T-cell (primary cell): ENCODE data around the gene PRDX2. TPM values are rescaled to one million over a fixed set of nuclear protein-coding genes. Genes with fewer than 3 reads are reported as not detected.

Experiments used
- ATAC-seq, 4 experiments: fragments of 200-7000 bp in 3 of 4; fragments of 150-1000 bp in 1 of 4; cut with Tn5 transposase; replicated peaks in 1 of 4; 1 replicate in 3 of 4; 2 replicates in 1 of 4; pipeline ENCODE4 v1.10.0; 2021; ENCODE audit warnings: moderate library complexity in 3 of 4, mild to moderate bottlenecking in 2 of 4, moderate number of reproducible peaks in 1 of 4
- CTCF ChIA-PET, 2 donors: fragments of 300-600 bp; sonication (Branson Sonifier 250); formaldehyde crosslinking; loops; one replicate each; lab custom pipeline; 2022; ENCODE audit warnings: antibody characterized with exemption in 2 of 2; lab: Charles Lee
- POLR2A ChIA-PET, 2 donors: fragments of 300-600 bp; sonication (Branson Sonifier 250); formaldehyde crosslinking; loops; one replicate each; lab custom pipeline; 2022; ENCODE audit warnings: antibody characterized with exemption in 2 of 2; lab: Charles Lee
- DNase-seq, 35 experiments: peaks; one replicate each; pipeline versions ENCODE4 v3.0.0 to v3.0.0-alpha.2; 2013 to 2023
- H3K27ac ChIP-seq: one replicate; pipeline ENCODE4 v1.5.1; 2013; ENCODE audit warnings: low read length
- H3K27me3 ChIP-seq, 2 experiments: replicated peaks in 1 of 2; 1 replicate in 1 of 2; 2 replicates in 1 of 2; pipeline versions ENCODE4 v1.6.1 to v1.7.0; 2013; ENCODE audit warnings: low read length in 1 of 2, mixed read lengths in 1 of 2; ENCODE audit not compliant: control insufficient read depth in 2 of 2, insufficient read depth in 2 of 2; ENCODE audit errors: extremely low read depth in 1 of 2
- H3K36me3 ChIP-seq, 2 donors: 1 replicate in 1 of 2; 2 replicates in 1 of 2; pipeline versions ENCODE4 v1.6.1 to v1.7.0; 2013; ENCODE audit warnings: low read length in 1 of 2; ENCODE audit not compliant: control insufficient read depth in 2 of 2, insufficient read depth in 1 of 2; ENCODE audit errors: extremely low read depth in 1 of 2
- H3K4me1 ChIP-seq, 2 experiments: 1 replicate in 1 of 2; 2 replicates in 1 of 2; pipeline versions ENCODE4 v1.6.1 to v1.7.0; 2013; ENCODE audit warnings: low read length in 2 of 2, mixed read lengths in 1 of 2; ENCODE audit not compliant: insufficient read depth in 2 of 2, control insufficient read depth in 1 of 2; ENCODE audit errors: extremely low read depth in 1 of 2
- H3K4me3 ChIP-seq, 2 donors: 1 replicate in 1 of 2; 2 replicates in 1 of 2; pipeline versions ENCODE4 v1.5.1 to v1.7.0; 2013; ENCODE audit warnings: mild to moderate bottlenecking in 2 of 2, low read length in 1 of 2, moderate library complexity in 1 of 2; ENCODE audit not compliant: control insufficient read depth in 1 of 2; ENCODE audit errors: extremely low read depth in 1 of 2
- H3K9me3 ChIP-seq: 2 replicates; pipeline ENCODE4 v1.7.0; 2013
- H3K27ac Mint-ChIP-seq, 2 donors: one replicate each; pipeline ENCODE4 v1.8.0; 2020 to 2021; ENCODE audit warnings: mild to moderate bottlenecking in 2 of 2, mixed read lengths in 2 of 2
- H3K27me3 Mint-ChIP-seq, 2 donors: one replicate each; pipeline ENCODE4 v1.8.0; 2021 to 2022; ENCODE audit warnings: mixed read lengths in 2 of 2
- H3K36me3 Mint-ChIP-seq: one replicate; pipeline ENCODE4 v1.8.0; 2021; ENCODE audit warnings: mixed read lengths
- H3K4me1 Mint-ChIP-seq, 3 donors: one replicate each; pipeline ENCODE4 v1.8.0; 2020 to 2022; ENCODE audit warnings: mixed read lengths in 3 of 3, mild to moderate bottlenecking in 1 of 3
- H3K4me3 Mint-ChIP-seq, 3 donors: one replicate each; pipeline ENCODE4 v1.8.0; 2020 to 2022; ENCODE audit warnings: mild to moderate bottlenecking in 3 of 3, mixed read lengths in 3 of 3, moderate library complexity in 3 of 3
- H3K9me3 Mint-ChIP-seq, 3 donors: one replicate each; pipeline ENCODE4 v1.8.0; 2020 to 2022; ENCODE audit warnings: mixed read lengths in 3 of 3
- WGBS: methylation state at CpG from one replicate; pipeline ENCODE4 v1.1.5; 2013; ENCODE audit warnings: missing lambda C conversion rate; ENCODE audit not compliant: insufficient coverage; 5-methylcytosine and 5-hydroxymethylcytosine counted together
- total RNA-seq, 35 experiments: library from RNA in 6 of 35; stranded (reverse) in 6 of 35; fragments of 120-200 nt in 1 of 35; gene quantifications; one replicate each; pipeline versions ENCODE4 v1.2.1 to v1.2.4 and lab custom pipeline; 2013 to 2026

The PRDX2 gene
- total RNA-seq, 5 donors from 2014 or later (not counting 1 experiment from before 2014, with no cell fraction given) = 94.5 to 150 (median 134) TPM

- H3K4me1 Mint-ChIP-seq = peaks cover 4 to 9% (median 7%) of the 10 kb centered on the region in 3 donors
- Histone ChIP-seq H3K27ac (no peak overlapping the region), H3K27me3 (peaks cover 0 to 47% of the 10 kb centered on the region in 2 experiments), H3K9me3 (no peaks in the 10 kb centered on the region), H3K4me1 (peaks cover 0 to 11% of the 10 kb centered on the region in 2 experiments), H3K4me3 (no peak overlapping the region), H3K36me3 (peaks cover 13 to 28% of the 10 kb centered on the region in 2 donors)
- no peak for DNase-seq
- WGBS = 43% methylated on average over 13 of the region's 24 CpGs
- H3K9me3 Mint-ChIP-seq = peaks cover 5 to 6% (median 5%) of the 10 kb centered on the region in 3 donors
- peak overlapping the region in 1 of 2 donors; percentile 29 for H3K27ac Mint-ChIP-seq
- peaks cover 27% of the 10 kb centered on the region for H3K36me3 Mint-ChIP-seq
- ChIA-PET CTCF (no interaction called here), POLR2A (no interaction called here)
- peak overlapping the region in 1 of 3 donors; percentile 27 for H3K4me3 Mint-ChIP-seq
- ATAC-seq = peak in 3 of 4 experiments; percentile 31 to 41 (median 39)
- H3K27me3 Mint-ChIP-seq = peaks cover 21 to 33% of the 10 kb centered on the region in 2 donors
Measured at GRCh38 chr19:12749938-12750521, 51.6 kb downstream of the PRDX2 start.

- no peak for DNase-seq
- Histone ChIP-seq H3K27ac (no peak overlapping the region), H3K9me3 (no peaks in the 10 kb centered on the region), H3K4me1 (peaks cover 0 to 11% of the 10 kb centered on the region in 2 experiments), H3K27me3 (peaks cover 0 to 34% of the 10 kb centered on the region in 2 experiments), H3K36me3 (peaks cover 13 to 39% of the 10 kb centered on the region in 2 donors), H3K4me3 (no peak overlapping the region)
- 100% methylated on average over 1 of the region's 6 CpGs for WGBS
- H3K4me1 Mint-ChIP-seq = peaks cover 4 to 9% (median 7%) of the 10 kb centered on the region in 3 donors
- CTCF ChIA-PET = no interaction called here
- no peak overlapping the region for H3K4me3 Mint-ChIP-seq
- peaks cover 5 to 6% (median 5%) of the 10 kb centered on the region in 3 donors for H3K9me3 Mint-ChIP-seq
- H3K27me3 Mint-ChIP-seq = peaks cover 19 to 22% of the 10 kb centered on the region in 2 donors
- POLR2A ChIA-PET = no interaction called here
- peaks cover 34% of the 10 kb centered on the region for H3K36me3 Mint-ChIP-seq
- H3K27ac Mint-ChIP-seq = no peak overlapping the region
- ATAC-seq = no peak
Measured at GRCh38 chr19:12748489-12748888, 53.1 kb downstream of the PRDX2 start.

Other genes with a start within 250 kb of the PRDX2 start
- 10 to 100 TPM; 11.8 to 14.0 (median 12.4) TPM for gene ZNF490, start 191.0 kb downstream of the PRDX2 start, total RNA-seq
- 10 to 100 TPM; 33.4 to 54.6 (median 43.9) TPM for gene ZNF791, start 190.9 kb downstream of the PRDX2 start, total RNA-seq
- gene MAN2B1, start 135.1 kb downstream of the PRDX2 start, total RNA-seq = 100 to 1,000 TPM in 4 of 5 donors, 10 to 100 TPM in 1; 96.0 to 159 (median 149) TPM
- gene WDR83, start 135.0 kb downstream of the PRDX2 start, total RNA-seq = 10 to 100 TPM in 4 of 5 donors, 1 to 10 TPM in 1; 7.7 to 24.3 (median 17.6) TPM
- 100 to 1,000 TPM; 141 to 195 (median 177) TPM for gene DHPS, start 119.9 kb downstream of the PRDX2 start, total RNA-seq
- gene GNG14, start 113.8 kb downstream of the PRDX2 start, total RNA-seq = not detected
- 1 to 10 TPM; 3.4 to 6.2 (median 4.7) TPM for gene FBXW9, start 105.2 kb downstream of the PRDX2 start, total RNA-seq
- gene TNPO2, start 77.9 kb downstream of the PRDX2 start, total RNA-seq = 10 to 100 TPM; 53.7 to 78.8 (median 62.6) TPM
- gene TRIR, start 67.1 kb downstream of the PRDX2 start, total RNA-seq = 100 to 1,000 TPM; 167 to 256 (median 254) TPM
- 10 to 100 TPM; 24.6 to 39.3 (median 34.1) TPM for gene GET3, start 64.3 kb downstream of the PRDX2 start, total RNA-seq
- under 1 TPM in 1 of 5 donors, not detected in 4; 0.16 TPM for gene BEST2, start 50.0 kb downstream of the PRDX2 start, total RNA-seq
- gene HOOK2, start 26.2 kb downstream of the PRDX2 start, total RNA-seq = 10 to 100 TPM; 19.7 to 26.6 (median 22.8) TPM
- 1,000 to 10,000 TPM in 2 of 5 donors, 100 to 1,000 TPM in 3; 117 to 2,289 (median 138) TPM for gene JUNB, start 10.3 kb downstream of the PRDX2 start, total RNA-seq
- gene THSD8, start 269 bp upstream of the PRDX2 start, total RNA-seq = 1 to 10 TPM in 1 of 5 donors, under 1 TPM in 3, not detected in 1; 0.63 to 2.4 (median 0.97) TPM
- 10 to 100 TPM in 3 of 5 donors, 1 to 10 TPM in 2; 4.7 to 18.0 (median 15.0) TPM for gene RNASEH2A, start 4.8 kb upstream of the PRDX2 start, total RNA-seq
- gene RTBDN, start 32.8 kb upstream of the PRDX2 start, total RNA-seq = not detected
- gene MAST1, start 36.7 kb upstream of the PRDX2 start, total RNA-seq = under 1 TPM; 0.29 to 0.75 (median 0.43) TPM
- gene DNASE2, start 79.6 kb upstream of the PRDX2 start, total RNA-seq = 10 to 100 TPM; 13.4 to 32.1 (median 26.5) TPM
- under 1 TPM in 3 of 5 donors, not detected in 2; 0.36 to 0.67 (median 0.38) TPM for gene KLF1, start 85.4 kb upstream of the PRDX2 start, total RNA-seq
- 10 to 100 TPM; 39.8 to 68.7 (median 60.0) TPM for gene GCDH, start 89.4 kb upstream of the PRDX2 start, total RNA-seq
- 1 to 10 TPM in 2 of 5 donors, not detected in 3; 2.5 to 2.8 TPM for gene SYCE2, start 117.5 kb upstream of the PRDX2 start, total RNA-seq
- 10 to 100 TPM; 28.3 to 86.2 (median 73.4) TPM for gene FARSA, start 131.9 kb upstream of the PRDX2 start, total RNA-seq
- gene CALR, start 136.8 kb upstream of the PRDX2 start, total RNA-seq = 100 to 1,000 TPM; 429 to 530 (median 501) TPM
- 100 to 1,000 TPM in 3 of 5 donors, 10 to 100 TPM in 2; 82.0 to 116 (median 104) TPM for gene RAD23A, start 144.1 kb upstream of the PRDX2 start, total RNA-seq
- 10 to 100 TPM in 3 of 5 donors, 1 to 10 TPM in 2; 6.2 to 22.6 (median 20.1) TPM for gene GADD45GIP1, start 155.4 kb upstream of the PRDX2 start, total RNA-seq
- not detected for gene DAND5, start 167.8 kb upstream of the PRDX2 start, total RNA-seq
- 1 to 10 TPM; 3.9 to 6.6 (median 6.3) TPM for gene NFIX, start 193.7 kb upstream of the PRDX2 start, total RNA-seq